ENCODE results near the gene KCNIP4. TPM values are rescaled to one million over a fixed set of nuclear protein-coding genes. Genes with fewer than 3 reads are reported as not detected.

The KCNIP4 gene
- total and polyA plus RNA-seq, 2 of the 4 experiments (the other 2 are of a cell fraction), result not detected

- no peak overlapping the region for H3K56ac ChIP-seq (ENCODE audit: extremely low read depth, insufficient read depth, low read length)
- H2BK5ac ChIP-seq (ENCODE audit: low read depth, low read length, poor library complexity, severe bottlenecking), result no peak overlapping the region
- in situ Hi-C loops (cut with MboI; ENCODE audit: low sequenced_read_pairs), result loop anchor here (25.0 kb wide), 1 partner anchor 93 kb away; no protein-coding TSS in a partner anchor
- H4K91ac ChIP-seq (ENCODE audit: insufficient read depth, low read depth, low read length), result no peak overlapping the region
- H4K5ac ChIP-seq (ENCODE audit: low read depth, low read length), result no peak overlapping the region
- no peak overlapping the region for H2AFZ ChIP-seq (replicated peaks; ENCODE audit: low read length, poor library complexity)
- H3K4ac ChIP-seq (ENCODE audit: low read depth, low read length), result no peak overlapping the region
- no peak for TF ChIP-seq MAFK (IDR thresholded peaks at IDR 0.05; ENCODE audit: low read depth, low read length)
- TF ChIP-seq BHLHE40 (IDR thresholded peaks at IDR 0.05; ENCODE audit: low read depth, low read length), result no peak
- TF ChIP-seq USF2 (IDR thresholded peaks at IDR 0.05; ENCODE audit: low read depth, low read length), result no peak
- no peak for TF ChIP-seq SMC3 (IDR thresholded peaks at IDR 0.05; ENCODE audit: low read depth, low read length)
- no peak for TF ChIP-seq FOS (IDR thresholded peaks at IDR 0.05; ENCODE audit: low read depth, low read length)
- TF ChIP-seq NFE2L2 (IDR thresholded peaks at IDR 0.05; ENCODE audit: low read depth, low read length), result no peak
- no peak for TF ChIP-seq CHD1 (IDR thresholded peaks at IDR 0.05; ENCODE audit: low read depth, low read length)
- TF ChIP-seq ELK1 (IDR thresholded peaks at IDR 0.05; ENCODE audit: borderline replicate concordance, low read depth, low read length), result no peak
- no peak for TF ChIP-seq POLR2A (IDR thresholded peaks at IDR 0.05; ENCODE audit: low read depth, low read length)
- no peaks in the 10 kb centered on the region for H3K9me1 ChIP-seq (ENCODE audit: insufficient read depth, low read length)
- H2BK120ac ChIP-seq (ENCODE audit: low read depth, low read length), result no peak overlapping the region
- H4K8ac ChIP-seq (ENCODE audit: low read depth in 2 of 2, low read length in 2 of 2), result no peak overlapping the region
- ATAC-seq (ENCODE audit: low read depth) (no peak), DNase-seq (no peak)
- ChIA-PET POLR2A (ENCODE audit: unreplicated experiment) (no interaction called here), CTCF (no interaction called here)
- no peaks in the 10 kb centered on the region for H3K4me1 ChIP-seq (ENCODE audit: control insufficient read depth, insufficient read depth, low read length)
- H2BK15ac ChIP-seq (ENCODE audit: low read depth, low read length), result no peak overlapping the region
- no peak overlapping the region for H3K27ac ChIP-seq (ENCODE audit: insufficient read depth, low read length)
- H3K23ac ChIP-seq (ENCODE audit: low read depth, low read length), result no peak overlapping the region
- H3K14ac ChIP-seq (replicated peaks; ENCODE audit: low read depth, low read length), result no peak overlapping the region
- H3K36me3 ChIP-seq (ENCODE audit: control insufficient read depth, insufficient read depth, low read length), result no peaks in the 10 kb centered on the region
- no peak overlapping the region for H2AK5ac ChIP-seq (ENCODE audit: low read depth, low read length)
- H3K18ac ChIP-seq (ENCODE audit: low read depth, low read length), result no peak overlapping the region
- no peak overlapping the region for H2AK9ac ChIP-seq (replicated peaks; ENCODE audit: low read depth, low read length, poor library complexity)
- H3K4me2 ChIP-seq (ENCODE audit: low read depth, low read length), result no peak overlapping the region
- no peaks in the 10 kb centered on the region for H3K79me1 ChIP-seq (ENCODE audit: low read depth in 1 of 2, low read length in 2 of 2)
- intact Hi-C loops (cut with micrococcal nuclease), result no loop called here
- no CpG with 5 or more reads among the region's 1 CpG for WGBS, 2 experiments (ENCODE audit: extremely low coverage in 2 of 2, insufficient read length in 1 of 2)
- no peak overlapping the region for H2BK20ac ChIP-seq (ENCODE audit: low read depth, low read length)
- dilution Hi-C loops (cut with HindIII; ENCODE audit: low sequenced_read_pairs, unreplicated experiment), result no loop called here
- H3K9ac ChIP-seq (ENCODE audit: low read depth, low read length), result no peak overlapping the region
- H3K27me3 ChIP-seq (ENCODE audit: control insufficient read depth, insufficient read depth, low read length), result no peaks in the 10 kb centered on the region
- H4K20me1 ChIP-seq (ENCODE audit: insufficient read depth, low read length), result no peaks in the 10 kb centered on the region
- no peaks in the 10 kb centered on the region for H3K9me3 ChIP-seq (ENCODE audit: control insufficient read depth, insufficient read depth, low read length)
- H3K4me3 ChIP-seq (ENCODE audit: insufficient read depth, low read depth, low read length), result no peak overlapping the region
- no TSS peak for BruUV-seq (replicated peaks)
Observed at GRCh38 chr4:21819086-21819485, 129.5 kb downstream of the KCNIP4 start.
